NAMALWA (cell line): ENCODE data around the gene TBX15.

ENCODE experiments used
- DNase-seq: peaks from one replicate; pipeline ENCODE4 v3.0.0-alpha.2; 2015; ENCODE audit warnings: low spot score

The TBX15 gene

DNA sequence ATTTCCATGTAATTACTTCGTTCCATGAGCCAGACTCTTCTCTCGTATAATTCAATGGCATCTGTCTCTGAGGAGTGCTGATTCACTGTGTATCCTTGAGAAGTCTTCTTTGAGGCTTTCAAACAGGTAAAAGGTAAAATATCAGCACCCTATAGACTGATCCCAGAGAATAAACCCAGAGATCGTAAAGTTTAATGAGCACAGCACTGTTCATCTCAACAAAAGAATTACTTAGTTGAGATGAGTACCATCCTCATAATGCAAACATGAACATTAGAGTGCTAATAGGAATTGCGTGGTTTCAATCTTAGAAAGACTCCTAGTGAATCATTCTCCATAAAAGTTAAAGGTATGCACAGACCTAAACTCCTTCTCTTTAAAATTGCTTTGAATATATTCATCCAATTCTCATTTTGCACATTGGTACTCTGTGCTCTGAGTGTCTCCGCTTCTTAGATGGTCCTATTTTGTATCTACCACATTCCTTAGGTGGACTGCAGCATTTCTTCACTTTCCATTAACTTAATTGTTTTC is 97.2 kb downstream of the TBX15 start:
- DNase-seq = no peak

DNA sequence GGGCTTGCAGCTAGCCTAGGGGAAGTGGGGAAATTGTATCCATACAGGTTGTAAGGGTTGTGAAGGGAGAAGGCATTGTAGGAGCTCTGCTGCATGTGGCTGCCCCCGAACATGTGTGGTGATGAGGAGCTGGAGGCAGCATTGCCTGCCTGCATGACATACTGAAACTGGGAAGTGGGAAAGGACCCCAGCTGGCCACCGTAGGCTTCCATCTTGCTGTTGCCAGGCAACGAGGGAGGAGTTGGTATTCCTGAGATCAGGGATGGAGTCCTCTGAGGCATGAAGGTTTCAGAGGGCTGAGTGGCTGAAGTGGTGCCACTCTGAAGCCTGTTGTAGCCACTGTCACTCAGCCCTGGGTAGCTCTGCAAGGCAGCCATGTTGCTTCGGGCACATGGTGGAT is 103.2 kb downstream of the TBX15 start:
- DNase-seq = no peak

DNA sequence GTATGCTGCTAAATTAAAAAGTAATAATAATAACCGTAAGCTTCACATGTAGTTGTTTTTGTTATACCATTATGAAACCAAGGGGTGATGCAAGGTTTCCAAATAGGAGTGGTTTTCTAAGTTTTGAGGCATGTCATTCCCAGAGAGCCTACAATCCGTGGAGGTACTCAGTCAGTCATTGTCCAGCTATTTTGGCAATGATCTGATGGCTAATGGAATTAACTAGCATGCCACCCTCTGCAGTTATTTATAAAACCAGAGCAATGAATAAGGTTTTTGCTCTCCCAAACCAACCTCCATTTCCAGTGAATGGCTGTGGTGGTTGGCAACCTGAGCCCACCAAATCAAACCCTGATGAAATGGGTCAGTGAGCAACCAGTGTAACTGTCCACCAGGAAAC is 106.4 kb downstream of the TBX15 start:
- no peak for DNase-seq

DNA sequence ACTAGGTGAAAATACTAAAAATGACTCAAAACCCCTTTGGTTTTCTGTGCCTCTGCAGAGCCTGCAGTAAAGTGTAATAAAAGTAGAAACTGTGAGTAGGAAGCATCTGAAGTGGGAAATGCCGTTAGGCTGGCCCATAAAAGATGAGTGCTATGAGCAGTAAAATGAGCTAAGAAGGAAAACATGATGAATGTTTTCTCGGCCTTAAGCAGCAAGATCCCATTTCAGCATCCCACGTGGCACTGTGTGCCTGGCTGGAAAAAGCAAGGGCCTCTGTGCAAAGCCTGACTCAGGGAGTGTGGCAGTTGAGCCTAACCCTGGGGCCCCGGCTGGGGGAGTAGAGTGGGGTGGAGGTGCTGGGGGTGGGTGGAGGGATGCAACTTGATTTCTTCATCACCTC is 109.5 kb downstream of the TBX15 start:
- no peak for DNase-seq

DNA sequence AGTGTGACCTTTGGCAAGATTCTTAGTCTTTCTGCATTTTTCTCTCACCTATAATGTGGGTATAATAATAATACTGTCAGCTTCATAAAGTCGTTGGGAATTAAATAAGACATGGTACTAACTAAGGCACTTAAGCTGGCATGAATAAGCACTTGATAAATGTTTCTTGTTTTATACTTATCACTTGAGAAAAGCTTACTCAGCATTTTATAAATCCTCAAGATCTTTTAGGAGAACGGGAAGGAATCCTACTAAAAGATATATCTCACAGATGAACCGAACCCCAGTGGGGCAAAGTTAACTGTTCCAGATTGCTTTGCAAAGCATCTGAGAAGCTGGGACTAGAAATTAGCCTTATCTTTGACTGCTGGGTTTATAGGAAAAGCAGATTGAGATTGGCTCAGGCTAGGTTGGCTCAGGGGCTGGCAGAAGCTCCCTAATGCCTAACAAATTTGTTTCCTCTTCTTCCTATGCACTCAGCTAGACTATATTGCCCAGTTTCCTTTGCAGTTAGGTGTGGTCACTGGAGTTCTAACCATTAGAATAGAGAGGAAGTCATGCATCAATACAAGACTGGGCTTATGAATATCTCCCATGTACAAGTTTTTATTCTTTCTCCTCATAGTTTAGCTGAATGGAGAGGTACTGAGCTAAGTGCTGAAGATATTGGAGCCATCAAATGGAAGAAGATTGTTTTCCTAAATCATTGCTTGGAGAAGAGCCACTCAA is 110.3 kb downstream of the TBX15 start:
- DNase-seq = no peak

DNA sequence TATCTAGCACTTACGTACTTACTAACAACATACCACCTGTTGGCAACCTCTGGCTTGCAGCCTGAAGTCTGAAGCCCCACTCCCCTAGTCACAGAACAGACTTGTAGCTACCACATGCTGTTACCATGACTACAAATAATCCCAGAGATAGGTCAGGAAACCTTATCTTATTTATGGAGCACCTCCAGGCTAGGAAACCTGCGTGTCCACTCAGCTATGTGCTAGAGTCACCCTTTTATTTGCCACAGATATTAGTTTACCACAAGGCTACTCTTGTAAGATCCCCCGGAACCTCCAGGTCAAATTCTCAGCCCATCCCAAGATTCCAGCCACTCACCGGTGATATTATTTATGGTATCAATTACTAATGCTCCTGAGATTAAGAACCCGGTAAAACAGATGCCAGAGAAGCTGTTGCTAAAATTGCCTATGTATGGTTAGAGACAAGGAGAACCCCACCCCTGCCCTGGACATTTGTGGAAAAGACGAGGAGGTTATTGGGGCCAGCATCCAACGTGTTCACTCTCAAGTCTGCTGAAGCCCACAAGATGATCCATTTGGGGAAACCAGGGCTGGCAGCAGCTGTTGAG is 116.5 kb downstream of the TBX15 start:
- no peak for DNase-seq

DNA sequence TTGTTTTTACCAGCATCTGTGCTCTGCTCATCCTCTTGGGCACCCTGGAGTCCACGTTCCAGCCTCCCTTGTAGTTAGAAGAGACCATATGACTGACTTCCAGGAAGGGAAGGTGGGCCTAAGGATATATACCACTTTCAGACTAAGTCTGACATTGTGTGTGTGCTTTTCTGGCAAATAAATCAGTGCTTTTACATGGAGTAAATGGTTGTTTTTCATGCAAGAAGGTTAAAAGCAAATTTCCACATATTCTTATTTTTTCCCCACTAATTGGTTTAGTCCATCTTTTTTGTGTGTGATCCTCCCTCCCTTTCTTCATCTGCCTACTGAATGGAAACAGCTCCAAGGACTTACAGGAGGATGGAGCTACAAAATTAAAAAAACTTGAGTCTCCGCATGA is 119.8 kb downstream of the TBX15 start:
- DNase-seq = no peak

DNA sequence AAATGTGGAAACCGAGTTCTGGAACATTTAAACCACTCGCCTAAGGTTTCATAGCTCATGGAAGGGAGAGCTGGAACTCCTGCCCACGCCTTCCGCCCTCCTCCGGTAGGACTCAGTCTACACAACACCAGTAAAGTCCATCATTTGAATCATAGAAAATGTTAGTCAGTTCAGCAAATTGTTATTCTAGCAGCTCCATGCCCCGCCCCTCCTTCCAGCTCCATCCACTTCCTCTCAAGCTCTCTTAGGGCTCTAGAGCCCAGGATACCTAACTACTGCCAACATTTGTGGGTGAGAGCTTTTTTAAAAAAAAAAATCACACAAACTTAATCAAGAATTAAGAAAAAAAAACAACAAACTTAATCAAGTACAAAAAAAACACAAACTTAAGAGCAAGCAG is 121.8 kb downstream of the TBX15 start:
- no peak for DNase-seq

DNA sequence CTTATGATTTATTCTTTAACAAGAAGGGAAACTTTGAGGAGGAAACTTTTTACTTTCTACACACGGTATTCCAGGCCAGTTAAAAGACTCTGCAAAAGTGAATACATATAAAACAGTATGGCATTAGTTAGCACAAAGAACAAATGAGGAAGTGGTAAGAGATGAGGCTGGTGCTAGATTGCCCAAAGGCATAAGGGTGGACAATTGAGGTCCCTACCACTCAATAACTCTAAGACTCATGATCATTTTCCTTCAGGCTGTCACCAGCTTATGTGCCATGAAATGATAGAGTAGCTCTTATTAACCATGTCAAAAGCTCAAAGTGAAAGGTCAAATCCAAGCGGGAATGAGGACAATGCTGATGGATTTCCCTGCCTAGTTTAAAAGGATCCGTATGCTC is 124.5 kb downstream of the TBX15 start:
- DNase-seq = no peak

DNA sequence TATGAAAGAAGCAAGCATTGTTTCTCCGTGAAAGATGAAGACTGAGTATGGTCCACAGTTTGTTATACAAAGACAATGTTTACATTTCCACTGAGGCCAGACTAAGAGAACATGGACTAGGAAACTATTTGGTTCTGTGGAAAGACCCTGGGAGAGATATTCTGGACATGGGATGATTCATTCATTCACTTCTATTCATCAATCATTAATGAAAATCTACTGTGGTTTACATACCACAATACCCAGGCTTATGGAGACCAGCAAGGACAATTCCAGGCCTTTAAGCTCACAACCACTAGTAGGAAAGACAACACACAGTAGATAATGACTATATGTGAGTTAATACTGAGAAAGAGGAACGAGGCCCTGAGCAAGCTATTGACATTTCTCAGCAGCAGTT is 125.4 kb downstream of the TBX15 start:
- DNase-seq = no peak

DNA sequence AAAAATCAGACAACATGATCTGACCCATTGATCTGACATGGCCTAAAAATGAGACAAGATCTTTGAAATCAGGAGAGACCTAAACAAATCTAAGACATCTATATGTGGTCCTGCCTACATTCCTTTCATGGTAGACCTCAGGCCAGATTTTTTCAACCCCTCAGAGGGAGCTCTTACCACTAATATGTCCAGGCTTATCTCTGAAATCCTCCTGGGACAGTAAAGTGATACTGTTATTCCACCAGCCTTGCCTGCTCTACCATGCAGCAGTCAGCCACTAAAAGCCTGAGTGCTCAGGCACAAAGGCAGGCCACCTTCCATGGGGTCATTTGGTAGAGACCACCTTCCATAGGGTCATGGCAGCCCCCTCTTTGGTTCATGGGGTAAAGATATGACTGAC is 126.9 kb downstream of the TBX15 start:
- DNase-seq = no peak

DNA sequence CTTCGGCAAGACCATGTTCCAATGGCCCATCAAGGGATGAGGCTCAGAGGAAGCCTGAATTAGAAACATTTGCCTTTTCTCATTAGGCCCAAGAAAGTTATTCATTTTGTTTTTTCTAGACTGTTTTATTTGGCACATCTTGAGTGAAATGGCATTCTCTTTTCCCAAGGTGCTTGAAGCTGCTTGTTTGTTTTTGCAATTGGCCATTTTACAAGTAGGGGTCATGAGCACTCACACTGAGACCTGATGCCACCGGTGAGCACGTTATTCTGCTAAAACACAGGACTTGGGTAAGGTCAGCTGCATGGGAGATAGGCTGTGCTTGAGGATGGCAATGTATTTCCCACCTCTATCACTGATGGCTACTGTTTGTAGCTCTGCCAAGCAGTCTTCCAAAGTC is 128.1 kb downstream of the TBX15 start:
- no peak for DNase-seq

DNA sequence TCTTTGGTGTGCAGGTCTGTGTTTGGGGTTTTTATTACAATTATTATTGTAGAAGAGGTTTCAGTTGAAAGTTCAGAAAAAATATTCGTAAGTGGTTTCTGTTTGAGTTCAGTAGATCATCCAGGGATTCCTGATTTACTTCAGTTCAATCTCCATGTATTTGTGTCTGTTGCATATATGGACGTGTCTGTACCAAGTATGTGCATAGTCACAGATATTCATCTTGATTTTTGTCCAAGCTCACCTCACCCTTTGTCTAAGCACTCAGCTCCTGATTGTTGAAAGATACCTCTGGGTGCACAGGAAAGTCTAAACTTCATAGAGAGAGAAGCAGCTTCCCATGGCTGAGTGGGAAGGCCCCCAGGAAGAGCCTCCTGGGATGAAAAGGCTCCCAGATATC is 141.7 kb downstream of the TBX15 start:
- no peak for DNase-seq

DNA sequence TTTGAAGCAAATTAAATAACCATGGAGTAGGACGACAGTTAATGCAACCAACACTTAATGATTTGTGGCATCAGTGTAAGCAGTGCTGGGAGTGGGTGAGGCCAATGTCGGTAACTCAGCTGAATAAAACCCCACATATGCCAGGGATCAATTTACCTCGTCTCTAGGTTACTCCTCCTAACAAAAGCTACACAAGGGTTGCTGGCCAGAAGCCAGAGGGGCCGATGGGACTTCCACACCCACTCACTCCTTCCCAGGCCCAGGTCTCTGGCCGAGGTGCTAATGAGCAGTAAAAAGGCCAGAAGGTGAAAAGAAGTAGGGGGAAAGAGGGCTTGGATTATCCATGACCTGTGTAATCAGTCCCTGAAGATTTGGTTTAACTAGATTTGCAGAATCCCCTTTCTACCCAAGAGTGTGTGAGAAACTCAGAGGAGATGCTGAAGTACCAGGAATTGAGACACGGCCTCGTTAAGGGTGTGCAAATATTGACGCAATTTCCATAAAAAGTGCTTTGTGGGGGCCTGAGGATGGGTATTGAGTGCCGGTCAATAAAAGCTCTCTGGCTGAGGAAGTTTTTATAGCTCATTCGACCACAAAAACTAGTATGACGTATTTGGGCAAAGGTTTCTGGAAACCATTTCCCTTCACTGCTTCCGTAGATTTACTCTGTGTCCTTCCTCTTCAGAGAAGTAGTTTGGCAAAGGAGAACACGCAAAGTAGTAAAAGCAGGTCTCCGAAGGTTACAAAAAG is 145.5 kb downstream of the TBX15 start:
- DNase-seq = no peak

DNA sequence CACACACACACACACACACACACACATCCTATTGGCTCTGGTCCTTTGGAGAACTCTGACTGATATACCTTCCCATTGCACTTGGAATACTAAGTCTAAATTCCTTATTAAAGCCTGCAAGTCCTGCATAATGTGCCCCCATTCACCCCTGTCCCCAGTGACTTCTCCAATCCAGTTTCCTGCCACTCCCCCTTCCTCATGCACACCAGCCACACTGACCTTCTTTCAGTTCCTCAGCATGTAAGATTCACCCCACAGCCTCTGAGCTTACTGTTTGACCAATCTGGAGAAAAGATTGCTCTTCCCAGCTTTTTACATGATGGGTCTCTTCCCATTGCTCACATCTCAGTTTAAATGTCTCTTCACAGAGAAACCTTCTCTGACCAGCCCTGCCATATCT is 146.6 kb downstream of the TBX15 start:
- no peak for DNase-seq
